Sigmoid colon (tissue), 4 donors: ENCODE results near the gene FAM168A.

ENCODE experiments used
- EP300 ChIP-seq, 4 donors: sonication (generic); formaldehyde crosslinking; IDR thresholded peaks; one replicate each; pipeline ENCODE4 v1.6.1; 2017; ENCODE audit warnings: antibody characterized with exemption in 4 of 4
- POLR2A ChIP-seq, 2 donors: fragments of 450-650 bp; IDR thresholded peaks; one replicate each; pipeline ENCODE4 v1.6.1; 2016; ENCODE audit warnings: antibody characterized with exemption in 2 of 2, mild to moderate bottlenecking in 2 of 2, moderate library complexity in 2 of 2
- POLR2AphosphoS5 ChIP-seq, 4 donors: sonication (generic); formaldehyde crosslinking; IDR thresholded peaks; one replicate each; pipeline ENCODE4 v1.6.1; 2017; ENCODE audit warnings: antibody characterized with exemption in 4 of 4
- TF ChIP-seq, protein P1 (sequence below), 4 experiments: fragments of 450-650 bp in 3 of 4; fragments of 200-600 bp in 1 of 4; IDR thresholded peaks; one replicate each; pipeline ENCODE4 v1.5.1; 2016 to 2019; ENCODE audit warnings: antibody characterized with exemption in 4 of 4, mild to moderate bottlenecking in 3 of 4, moderate library complexity in 2 of 4

DNA sequence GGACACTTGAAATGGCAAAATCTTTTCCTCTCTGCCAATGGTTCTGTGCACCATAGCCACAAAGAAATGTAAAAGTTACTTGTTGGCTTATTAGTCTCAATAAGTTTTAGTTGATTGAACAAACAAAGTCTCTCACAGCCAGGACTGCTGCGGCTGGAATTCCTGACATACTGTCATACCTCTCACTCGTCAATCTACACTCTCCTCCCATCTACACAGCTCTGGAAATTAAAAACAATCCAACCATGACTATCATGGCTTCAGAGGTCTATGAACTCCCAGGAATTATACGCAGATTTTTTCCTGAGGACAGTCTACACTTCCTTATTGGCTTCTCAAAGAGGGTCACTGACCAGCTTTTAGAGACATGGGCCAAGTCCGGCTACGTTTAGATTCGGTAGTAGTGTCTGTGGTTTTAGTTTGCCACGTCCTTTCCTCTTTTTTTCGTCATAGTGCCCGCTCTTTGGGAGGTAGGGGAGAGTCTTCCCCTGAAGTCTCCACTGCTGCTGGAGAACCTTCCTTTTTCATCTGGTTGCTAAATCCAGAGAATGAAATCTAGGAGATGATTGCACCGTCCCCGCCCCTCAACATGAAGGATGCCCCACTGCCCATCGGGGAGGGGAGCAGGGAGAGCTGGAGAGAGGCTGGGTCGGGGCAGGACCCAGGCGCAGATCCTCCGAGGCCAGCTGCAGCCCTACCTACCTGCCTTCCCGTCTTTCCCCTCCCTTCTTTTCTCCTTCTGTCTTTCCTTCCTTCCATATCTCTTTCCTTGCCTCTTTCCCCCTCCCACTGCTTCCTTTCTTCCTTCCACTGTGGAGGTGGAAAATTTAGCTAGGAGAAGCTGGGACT is 47.4 kb upstream of the FAM168A start:
- TF ChIP-seq POLR2A (IDR thresholded peaks at IDR 0.05) (no peak), EP300 (IDR thresholded peaks at IDR 0.05) (no peak), POLR2AphosphoS5 (IDR thresholded peaks at IDR 0.05) (no peak)
- TF ChIP-seq, protein P1, sequence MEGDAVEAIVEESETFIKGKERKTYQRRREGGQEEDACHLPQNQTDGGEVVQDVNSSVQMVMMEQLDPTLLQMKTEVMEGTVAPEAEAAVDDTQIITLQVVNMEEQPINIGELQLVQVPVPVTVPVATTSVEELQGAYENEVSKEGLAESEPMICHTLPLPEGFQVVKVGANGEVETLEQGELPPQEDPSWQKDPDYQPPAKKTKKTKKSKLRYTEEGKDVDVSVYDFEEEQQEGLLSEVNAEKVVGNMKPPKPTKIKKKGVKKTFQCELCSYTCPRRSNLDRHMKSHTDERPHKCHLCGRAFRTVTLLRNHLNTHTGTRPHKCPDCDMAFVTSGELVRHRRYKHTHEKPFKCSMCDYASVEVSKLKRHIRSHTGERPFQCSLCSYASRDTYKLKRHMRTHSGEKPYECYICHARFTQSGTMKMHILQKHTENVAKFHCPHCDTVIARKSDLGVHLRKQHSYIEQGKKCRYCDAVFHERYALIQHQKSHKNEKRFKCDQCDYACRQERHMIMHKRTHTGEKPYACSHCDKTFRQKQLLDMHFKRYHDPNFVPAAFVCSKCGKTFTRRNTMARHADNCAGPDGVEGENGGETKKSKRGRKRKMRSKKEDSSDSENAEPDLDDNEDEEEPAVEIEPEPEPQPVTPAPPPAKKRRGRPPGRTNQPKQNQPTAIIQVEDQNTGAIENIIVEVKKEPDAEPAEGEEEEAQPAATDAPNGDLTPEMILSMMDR (IDR thresholded peaks at IDR 0.05): no peak
